Prostate gland (tissue), 2 donors: ENCODE results near the gene CXCR4.

Experiments used
- POLR2A ChIP-seq: fragments of 450-650 bp; IDR thresholded peaks from one replicate; pipeline ENCODE4 v1.6.1; 2016; ENCODE audit warnings: antibody characterized with exemption, mild to moderate bottlenecking
- POLR2AphosphoS5 ChIP-seq: sonication (generic); formaldehyde crosslinking; IDR thresholded peaks from one replicate; pipeline ENCODE4 v1.6.1; 2017; ENCODE audit warnings: antibody characterized with exemption
- TF ChIP-seq, protein P1 (sequence below), 4 experiments: fragments of 200-600 bp in 2 of 4; fragments of 450-650 bp in 2 of 4; sonication (generic) in 2 of 4; IDR thresholded peaks; 1 replicate in 3 of 4; 2 replicates in 1 of 4; pipeline ENCODE4 v1.5.1; 2016 to 2019; ENCODE audit warnings: antibody characterized with exemption in 4 of 4, mild to moderate bottlenecking in 2 of 4, moderate library complexity in 2 of 4

DNA sequence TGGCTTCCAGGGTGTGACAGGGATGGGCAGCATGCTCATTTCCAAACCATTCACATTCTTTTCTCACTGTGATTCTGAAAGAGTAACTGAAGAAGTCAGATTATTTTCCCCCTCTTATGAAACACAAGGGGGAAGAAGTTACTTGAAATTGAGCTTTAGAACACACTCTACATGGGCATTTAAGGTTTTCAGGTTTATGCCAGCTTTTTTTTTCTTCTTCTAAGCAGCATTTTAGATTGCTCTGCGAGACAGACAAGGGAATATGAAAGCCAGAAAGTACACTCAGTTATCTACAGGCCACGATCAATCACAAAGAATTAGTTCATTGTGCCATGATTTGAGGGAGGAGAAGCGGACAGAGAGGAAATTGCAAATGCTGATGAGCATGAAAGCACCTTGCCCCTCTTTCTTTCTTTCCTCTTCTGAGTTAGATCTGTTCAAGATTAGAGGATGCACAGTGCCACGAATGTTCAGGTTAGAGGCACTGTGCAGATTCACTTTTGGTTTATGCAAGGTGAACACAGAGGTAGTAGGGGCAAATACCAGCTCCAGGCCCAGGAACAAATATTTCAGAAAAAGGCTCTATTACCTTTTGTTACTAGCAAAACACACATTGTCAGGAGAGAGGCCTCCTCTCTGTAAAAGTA is 49.2 kb downstream of the CXCR4 start:
- TF ChIP-seq POLR2AphosphoS5 (no peak), POLR2A (no peak)
- TF ChIP-seq, protein P1, sequence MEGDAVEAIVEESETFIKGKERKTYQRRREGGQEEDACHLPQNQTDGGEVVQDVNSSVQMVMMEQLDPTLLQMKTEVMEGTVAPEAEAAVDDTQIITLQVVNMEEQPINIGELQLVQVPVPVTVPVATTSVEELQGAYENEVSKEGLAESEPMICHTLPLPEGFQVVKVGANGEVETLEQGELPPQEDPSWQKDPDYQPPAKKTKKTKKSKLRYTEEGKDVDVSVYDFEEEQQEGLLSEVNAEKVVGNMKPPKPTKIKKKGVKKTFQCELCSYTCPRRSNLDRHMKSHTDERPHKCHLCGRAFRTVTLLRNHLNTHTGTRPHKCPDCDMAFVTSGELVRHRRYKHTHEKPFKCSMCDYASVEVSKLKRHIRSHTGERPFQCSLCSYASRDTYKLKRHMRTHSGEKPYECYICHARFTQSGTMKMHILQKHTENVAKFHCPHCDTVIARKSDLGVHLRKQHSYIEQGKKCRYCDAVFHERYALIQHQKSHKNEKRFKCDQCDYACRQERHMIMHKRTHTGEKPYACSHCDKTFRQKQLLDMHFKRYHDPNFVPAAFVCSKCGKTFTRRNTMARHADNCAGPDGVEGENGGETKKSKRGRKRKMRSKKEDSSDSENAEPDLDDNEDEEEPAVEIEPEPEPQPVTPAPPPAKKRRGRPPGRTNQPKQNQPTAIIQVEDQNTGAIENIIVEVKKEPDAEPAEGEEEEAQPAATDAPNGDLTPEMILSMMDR (IDR thresholded peaks at IDR 0.05), result no peak
